Activated CD4-positive, alpha-beta T cell treated with anti-CD3 and anti-CD28 coated beads for 1 hour (primary cell): ENCODE data around the gene STARD3NL.
A peak's percentile ranks its signal among the peaks of the same experiment; 100 is the strongest.
"Not testable (repeated sequence)": the region's sequence is repeated elsewhere in the genome, so short reads cannot be mapped to it uniquely, and the experiment has no call there.

Experiments
- DNase-seq: peaks from one replicate; pipeline ENCODE4 v3.0.0-alpha.2; 2020

Gene STARD3NL

DNA sequence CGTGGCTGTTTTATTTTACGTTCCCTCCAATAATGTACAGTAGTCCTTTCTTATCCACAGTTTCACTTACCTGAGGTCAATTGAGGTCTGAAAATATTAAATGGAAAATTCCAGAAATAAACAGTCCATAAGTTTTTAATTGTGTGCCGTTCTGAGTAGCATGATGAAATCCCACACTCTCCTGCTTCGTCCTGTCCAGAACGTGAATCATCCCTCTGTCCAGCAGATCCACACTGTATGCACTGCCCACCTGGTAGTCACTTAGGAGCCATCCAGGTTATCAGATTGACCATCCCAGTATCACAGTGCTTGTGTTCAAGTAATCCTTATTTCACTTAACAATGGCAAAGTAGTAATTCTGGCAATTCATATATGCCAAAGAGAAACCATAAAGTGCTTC is 46.3 kb downstream of the STARD3NL start:
- no peak for DNase-seq

- no peak for DNase-seq
Observed at GRCh38 chr7:38229386-38229785, 51.3 kb downstream of the STARD3NL start.

DNA sequence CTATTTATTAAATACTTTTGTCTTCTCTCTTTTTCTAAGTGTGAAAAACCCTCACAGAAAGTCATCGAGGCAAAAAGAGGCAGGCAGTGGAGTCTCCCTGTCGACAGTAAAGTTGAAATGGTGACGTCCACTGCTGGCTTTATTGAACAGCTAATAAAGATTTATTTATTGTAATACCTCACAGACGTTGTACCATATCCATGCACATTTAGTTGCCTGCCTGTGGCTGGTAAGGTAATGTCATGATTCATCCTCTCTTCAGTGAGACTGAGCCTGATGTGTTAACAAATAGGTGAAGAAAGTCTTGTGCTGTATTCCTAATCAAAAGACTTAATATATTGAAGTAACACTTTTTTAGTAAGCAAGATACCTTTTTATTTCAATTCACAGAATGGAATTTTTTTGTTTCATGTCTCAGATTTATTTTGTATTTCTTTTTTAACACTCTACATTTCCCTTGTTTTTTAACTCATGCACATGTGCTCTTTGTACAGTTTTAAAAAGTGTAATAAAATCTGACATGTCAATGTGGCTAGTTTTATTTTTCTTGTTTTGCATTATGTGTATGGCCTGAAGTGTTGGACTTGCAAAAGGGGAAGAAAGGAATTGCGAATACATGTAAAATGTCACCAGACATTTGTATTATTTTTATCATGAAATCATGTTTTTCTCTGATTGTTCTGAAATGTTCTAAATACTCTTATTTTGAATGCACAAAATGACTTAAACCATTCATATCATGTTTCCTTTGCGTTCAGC is 52.0 kb downstream of the STARD3NL start:
- no peak for DNase-seq

DNA sequence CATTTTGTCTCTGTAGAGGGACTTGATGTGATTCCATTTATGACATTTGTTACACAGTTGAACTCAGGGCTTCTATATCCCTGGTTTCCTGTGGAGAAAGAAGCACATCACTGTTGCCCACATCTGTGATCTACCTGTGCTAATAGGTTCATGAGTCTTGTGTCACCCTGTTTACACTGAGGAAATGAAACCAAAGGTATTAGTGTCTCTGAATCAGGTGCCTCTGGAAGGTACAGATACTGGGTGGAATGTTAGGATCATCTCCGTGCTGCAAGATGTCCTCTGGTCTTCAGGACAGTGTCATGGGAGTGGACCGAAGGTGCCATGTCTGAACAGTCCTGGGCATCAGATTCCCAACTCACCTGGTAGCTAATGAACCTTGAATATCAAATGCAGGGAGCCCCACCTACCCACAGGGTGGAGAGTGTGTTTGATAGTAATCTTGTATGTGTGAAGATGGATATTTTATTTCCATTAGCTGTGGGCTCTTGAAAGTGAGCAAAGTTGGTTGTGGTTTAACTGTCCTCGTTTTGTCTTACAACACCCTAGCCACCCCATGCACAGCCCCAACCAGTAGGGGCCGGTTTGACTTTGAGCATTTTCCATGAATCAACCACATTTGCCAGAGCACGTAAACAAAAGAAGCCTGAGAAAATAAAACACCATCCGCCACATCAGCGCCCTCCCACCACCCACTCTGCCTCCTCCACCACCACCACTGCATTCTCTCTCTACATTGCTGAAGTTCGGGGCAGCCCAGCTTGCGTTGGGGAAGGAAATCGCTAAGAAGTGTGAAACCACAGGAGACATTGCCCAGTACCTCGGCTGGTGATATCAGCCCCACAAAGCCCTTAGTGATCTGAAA is 54.7 kb downstream of the STARD3NL start:
- DNase-seq: peak; percentile 38

GRCh38 chr7:38234759-38235158 is 56.7 kb downstream of the STARD3NL start:
- not testable (repeated sequence) for DNase-seq

- DNase-seq: no peak
Observed at GRCh38 chr7:38235606-38236005, 57.6 kb downstream of the STARD3NL start.

- not testable (repeated sequence) for DNase-seq
Observed at GRCh38 chr7:38239129-38239528, 61.1 kb downstream of the STARD3NL start.

GRCh38 chr7:38241071-38241470 is 63.0 kb downstream of the STARD3NL start:
- no peak for DNase-seq

DNA sequence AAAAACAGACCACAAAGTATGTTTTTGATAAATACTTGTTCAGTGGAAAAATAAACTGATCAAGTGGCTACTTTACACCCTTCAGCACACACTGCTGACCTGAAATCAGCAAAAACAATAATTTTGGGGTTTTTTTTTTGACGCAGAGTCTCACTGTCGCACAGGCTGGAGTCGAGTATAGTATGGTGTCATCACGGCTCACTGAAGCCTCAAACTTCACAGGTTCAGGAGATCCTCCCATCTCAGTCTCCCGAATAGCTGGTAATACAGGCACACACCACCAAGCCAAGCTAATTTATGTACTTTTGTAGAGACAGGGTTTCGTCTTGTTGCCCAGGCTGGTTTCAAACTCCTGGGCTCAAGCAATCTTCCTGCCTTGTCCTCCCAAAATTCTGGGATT is 64.8 kb downstream of the STARD3NL start:
- DNase-seq: no peak

GRCh38 chr7:38243345-38243744 is 65.3 kb downstream of the STARD3NL start:
- not testable (repeated sequence) for DNase-seq

GRCh38 chr7:38244516-38244915 is 66.5 kb downstream of the STARD3NL start:
- DNase-seq: no peak

DNA sequence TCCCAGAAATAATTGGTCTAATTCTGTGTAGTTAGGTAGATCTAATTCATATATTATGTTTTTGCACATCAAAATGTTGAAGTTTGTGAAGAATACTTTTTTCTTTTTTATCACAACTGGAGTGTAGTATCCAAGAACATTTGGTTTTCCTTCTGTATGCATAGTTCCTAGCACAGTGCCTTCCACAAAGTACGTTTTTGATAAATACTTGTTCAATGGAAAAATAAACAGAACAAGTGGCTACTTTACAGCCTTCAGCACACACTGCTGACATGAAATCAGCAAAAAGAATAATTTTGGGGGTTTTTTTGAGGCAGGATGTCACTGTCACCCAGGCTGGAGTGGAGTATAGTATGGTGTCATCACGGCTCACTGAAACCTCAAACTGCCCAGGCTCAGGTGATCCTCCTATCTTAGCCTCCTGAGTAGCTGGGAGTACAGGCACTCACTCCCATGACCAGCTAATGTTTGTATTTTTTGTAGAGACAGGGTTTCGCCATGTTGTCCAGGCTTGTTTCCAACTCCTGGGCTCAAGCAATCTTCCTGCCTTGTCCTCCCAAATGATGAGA is 67.4 kb downstream of the STARD3NL start:
- DNase-seq: no peak

DNA sequence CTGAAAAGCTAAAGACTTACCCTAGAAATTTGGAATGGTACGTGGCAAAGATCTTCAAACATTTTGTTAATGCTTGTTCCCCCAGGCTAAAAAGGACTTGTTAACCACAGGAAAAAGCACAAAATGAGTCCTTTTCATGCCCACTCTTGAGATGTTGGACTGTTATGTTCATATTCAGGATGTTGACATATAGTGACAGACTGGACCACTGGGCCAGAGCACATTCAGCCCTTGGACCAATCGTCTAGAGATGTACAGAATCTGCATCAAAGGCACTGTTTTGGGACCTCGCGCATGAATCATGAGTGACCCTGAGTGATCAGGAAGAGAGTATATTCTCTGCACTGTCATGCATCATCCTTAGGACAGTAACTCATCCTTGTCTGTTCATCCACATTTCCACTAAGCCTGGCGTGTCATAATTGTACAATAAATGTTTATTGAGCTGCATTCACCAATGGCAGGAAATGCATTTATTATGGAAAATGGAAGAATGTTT is 70.1 kb downstream of the STARD3NL start:
- no peak for DNase-seq

DNA sequence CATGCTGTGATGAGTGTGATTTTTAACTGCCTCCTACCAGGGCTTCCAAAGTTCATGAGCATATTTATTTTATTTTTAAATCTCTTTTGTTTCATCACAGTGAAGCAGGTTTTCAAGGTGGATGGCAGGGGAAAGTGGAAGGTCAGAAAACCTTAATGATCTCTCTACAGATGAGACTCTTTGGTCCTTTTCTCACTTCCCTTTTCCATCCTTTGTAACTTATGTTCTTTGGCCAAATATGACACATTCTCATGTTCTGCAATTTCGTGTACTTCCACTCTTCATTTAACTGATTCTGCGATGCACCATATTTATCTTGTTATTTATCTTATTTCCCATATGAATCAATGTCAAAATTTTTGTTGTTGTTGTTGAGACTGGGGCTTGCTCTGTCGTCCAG is 71.8 kb downstream of the STARD3NL start:
- not testable (repeated sequence) for DNase-seq

DNA sequence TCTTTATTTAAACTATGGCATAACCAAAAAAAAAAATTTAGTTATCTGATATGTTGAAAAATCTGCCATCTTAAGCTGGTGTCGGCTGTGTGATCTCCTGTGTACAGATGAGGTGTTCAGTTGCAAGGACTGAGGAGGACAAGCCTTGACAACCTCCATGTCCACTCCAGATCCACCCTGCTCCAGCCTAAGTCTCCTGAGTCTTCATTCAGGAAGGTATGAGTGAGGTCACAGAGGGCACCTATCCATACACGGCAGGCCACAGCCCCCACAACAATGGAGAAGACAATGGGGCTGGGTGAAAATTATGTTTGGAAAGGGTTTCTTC is 79.3 kb downstream of the STARD3NL start:
- no peak for DNase-seq

DNA sequence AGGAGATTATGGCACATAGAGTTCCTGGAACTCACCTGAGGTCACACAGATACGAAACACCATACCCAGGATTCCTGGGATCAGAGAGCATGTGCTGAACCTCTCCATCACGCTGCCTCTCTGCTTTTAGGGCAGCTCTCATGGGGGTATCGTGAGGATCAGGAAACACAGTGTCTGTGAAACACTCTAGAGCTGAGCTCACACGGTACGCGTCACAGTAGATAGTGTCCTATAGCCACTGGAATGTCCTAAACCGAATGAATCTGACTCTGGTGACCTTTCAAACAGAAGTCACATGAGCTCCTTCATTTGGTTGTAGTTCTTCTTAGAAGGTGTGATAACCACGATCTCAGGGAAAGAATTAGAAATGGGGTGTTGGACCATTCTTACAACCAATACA is 81.1 kb downstream of the STARD3NL start:
- not testable (repeated sequence) for DNase-seq

DNA sequence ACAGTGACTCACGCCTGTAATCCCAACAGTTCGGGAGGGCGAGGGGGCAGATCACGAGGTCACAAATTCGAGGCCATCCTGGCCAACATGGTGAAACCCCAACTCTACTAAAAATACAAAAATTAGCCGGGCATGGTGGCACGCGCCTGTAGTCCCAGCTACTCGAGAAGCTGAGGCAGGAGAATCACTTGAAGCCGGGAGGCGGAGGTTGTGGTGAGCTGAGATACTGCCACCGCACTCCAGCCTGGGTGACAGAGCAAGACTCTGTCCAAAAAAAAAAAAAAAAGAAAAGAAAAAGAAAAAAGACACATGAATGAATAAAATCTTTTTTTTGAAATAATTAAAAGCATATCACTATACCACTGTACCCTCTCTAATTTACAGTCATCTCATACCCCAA is 83.6 kb downstream of the STARD3NL start:
- DNase-seq: not testable (repeated sequence)

DNA sequence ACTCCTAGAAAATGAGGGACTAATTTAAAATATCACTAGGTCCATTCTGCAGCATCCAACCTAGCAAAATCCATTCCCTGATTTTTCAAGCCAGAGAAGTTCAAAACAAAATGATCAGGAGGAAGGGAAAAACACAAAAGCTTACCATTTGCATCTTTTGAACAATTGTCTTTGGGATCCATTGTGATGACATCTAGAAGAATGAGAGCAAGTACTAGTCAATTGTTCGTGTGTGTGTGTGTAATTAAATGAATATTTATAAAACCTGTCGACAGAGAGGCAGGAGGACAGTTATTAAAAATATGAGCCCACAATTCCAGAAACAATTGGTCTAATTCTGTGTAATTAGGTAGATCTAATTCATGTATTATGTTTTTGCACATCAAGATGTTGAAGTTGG is 84.0 kb downstream of the STARD3NL start:
- DNase-seq: not testable (repeated sequence)

DNA sequence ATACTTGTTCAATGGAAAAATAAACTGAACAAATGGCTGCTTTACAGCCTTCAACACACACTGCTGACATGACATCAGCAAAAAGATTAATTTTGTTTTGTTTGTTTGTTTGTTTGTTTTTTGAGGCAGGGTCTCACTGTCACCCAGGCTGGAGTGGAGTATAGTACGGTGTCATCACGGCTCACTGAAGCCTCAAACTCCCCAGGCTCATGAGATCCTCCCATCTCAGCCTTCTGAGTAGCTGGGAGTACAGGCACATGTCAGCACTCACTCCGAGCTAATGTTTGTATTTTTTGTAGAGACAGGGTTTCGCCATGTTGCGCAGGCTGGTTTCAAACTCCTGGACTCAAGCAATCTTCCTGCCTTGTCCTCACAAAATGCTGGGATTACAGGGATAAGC is 84.5 kb downstream of the STARD3NL start:
- no peak for DNase-seq

DNA sequence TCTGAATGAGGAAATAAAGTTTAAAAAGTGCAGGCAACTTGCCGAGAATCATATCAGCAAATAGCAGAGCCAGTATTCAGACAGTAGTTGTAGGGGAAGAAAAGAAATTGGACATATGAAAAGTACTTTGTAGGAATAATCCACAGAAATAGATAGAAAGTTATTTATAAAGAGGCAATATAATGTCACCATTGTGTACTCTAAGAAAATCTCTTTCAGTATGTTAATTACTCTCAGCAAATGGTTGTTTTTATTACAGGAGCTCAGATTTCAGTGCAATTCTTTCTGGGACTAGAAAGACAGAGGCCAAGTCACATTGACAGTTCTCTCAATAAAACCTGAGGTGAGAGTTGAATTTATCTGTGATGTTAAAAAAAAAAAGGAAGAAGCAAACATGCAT is 85.2 kb downstream of the STARD3NL start:
- DNase-seq: not testable (repeated sequence)

DNA sequence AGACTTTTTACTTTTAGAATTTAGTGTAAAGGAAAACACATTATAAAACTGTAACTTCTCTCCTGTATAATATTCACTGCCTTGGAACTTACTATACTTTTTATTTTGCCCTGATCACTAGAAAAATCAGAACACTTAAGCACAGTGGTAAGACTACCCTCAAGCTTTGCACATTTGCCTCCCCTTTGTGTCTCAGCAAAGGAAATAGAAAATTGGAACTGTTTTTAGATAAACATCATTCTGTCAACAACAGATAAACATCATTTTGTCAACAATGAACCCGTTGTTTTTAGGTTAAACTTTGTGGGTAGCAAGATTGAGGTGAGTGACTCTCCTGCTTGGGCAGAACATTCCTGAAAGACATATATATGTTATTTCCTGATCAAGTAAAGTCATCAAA is 86.6 kb downstream of the STARD3NL start:
- not testable (repeated sequence) for DNase-seq

- DNase-seq: not testable (repeated sequence)
Observed at GRCh38 chr7:38265958-38266357, 87.9 kb downstream of the STARD3NL start.

DNA sequence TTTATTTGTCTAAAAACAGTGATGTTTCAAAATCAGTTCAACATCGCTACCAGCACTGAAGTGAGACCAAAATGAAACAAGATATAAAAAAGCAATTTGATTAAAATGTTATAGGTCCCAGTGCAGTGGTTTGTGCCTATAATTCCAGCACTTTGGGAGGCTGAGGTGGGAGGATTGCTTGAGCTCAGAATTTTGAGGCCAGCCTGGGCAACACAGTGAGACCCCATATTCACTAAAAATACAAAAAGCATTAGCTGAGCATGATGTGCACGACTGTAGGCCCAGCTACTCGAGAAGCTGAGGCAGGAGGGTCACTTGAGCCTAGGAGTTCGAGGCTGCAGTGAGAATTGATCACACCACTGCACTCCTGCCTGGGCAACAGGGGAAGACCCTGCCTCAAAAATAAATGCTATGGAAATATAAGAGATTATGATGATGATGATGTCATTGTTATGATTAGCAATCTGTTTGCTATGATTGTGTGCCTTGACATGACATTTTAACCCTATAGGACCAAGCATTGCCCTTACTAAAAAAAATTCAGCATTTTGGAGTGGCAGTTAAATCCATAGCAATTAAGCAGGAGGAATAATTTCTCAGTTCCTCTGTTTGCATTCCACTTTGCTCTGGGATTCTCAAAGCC is 91.8 kb downstream of the STARD3NL start:
- DNase-seq: not testable (repeated sequence)
